ENCODE results near the gene AQP12A.

Gene AQP12A

GRCh38 chr2:240711701-240712100 lies 20.0 kb downstream of the AQP12A start:
- DNase-seq: no peak

- DNase-seq: no peak
These were observed 20.5 kb downstream of the AQP12A start for GRCh38 chr2:240712121-240712520.

GRCh38 chr2:240713071-240713927 lies 21.6 kb downstream of the AQP12A start:
- DNase-seq: no peak

- no peak for DNase-seq
These were observed 22.5 kb downstream of the AQP12A start for GRCh38 chr2:240713928-240714746.

- no peak for DNase-seq
These were observed 23.4 kb downstream of the AQP12A start for GRCh38 chr2:240714747-240715725.

- DNase-seq: no peak
These were observed 24.6 kb downstream of the AQP12A start for GRCh38 chr2:240716130-240716798.

- DNase-seq: no peak
These were observed 25.5 kb downstream of the AQP12A start for GRCh38 chr2:240717181-240717641.

GRCh38 chr2:240717681-240718581 lies 26.3 kb downstream of the AQP12A start:
- DNase-seq: no peak

- DNase-seq: no peak
These were observed 27.3 kb downstream of the AQP12A start for GRCh38 chr2:240718896-240719490.

- DNase-seq: no peak
These were observed 28.2 kb downstream of the AQP12A start for GRCh38 chr2:240719676-240720545.

GRCh38 chr2:240720686-240721595 lies 29.3 kb downstream of the AQP12A start:
- DNase-seq: no peak

GRCh38 chr2:240721596-240722180 lies 30.0 kb downstream of the AQP12A start:
- DNase-seq: no peak

GRCh38 chr2:240722376-240722775 lies 30.7 kb downstream of the AQP12A start:
- DNase-seq: no peak

GRCh38 chr2:240722796-240723735 lies 31.4 kb downstream of the AQP12A start:
- DNase-seq: no peak

- no peak for DNase-seq
These were observed 32.2 kb downstream of the AQP12A start for GRCh38 chr2:240723851-240724250.

- DNase-seq: no peak
These were observed 32.8 kb downstream of the AQP12A start for GRCh38 chr2:240724431-240724830.

GRCh38 chr2:240725266-240725665 lies 33.6 kb downstream of the AQP12A start:
- no peak for DNase-seq
